Measurements from ENCODE around the gene GPR150.

GPR150 gene

DNA sequence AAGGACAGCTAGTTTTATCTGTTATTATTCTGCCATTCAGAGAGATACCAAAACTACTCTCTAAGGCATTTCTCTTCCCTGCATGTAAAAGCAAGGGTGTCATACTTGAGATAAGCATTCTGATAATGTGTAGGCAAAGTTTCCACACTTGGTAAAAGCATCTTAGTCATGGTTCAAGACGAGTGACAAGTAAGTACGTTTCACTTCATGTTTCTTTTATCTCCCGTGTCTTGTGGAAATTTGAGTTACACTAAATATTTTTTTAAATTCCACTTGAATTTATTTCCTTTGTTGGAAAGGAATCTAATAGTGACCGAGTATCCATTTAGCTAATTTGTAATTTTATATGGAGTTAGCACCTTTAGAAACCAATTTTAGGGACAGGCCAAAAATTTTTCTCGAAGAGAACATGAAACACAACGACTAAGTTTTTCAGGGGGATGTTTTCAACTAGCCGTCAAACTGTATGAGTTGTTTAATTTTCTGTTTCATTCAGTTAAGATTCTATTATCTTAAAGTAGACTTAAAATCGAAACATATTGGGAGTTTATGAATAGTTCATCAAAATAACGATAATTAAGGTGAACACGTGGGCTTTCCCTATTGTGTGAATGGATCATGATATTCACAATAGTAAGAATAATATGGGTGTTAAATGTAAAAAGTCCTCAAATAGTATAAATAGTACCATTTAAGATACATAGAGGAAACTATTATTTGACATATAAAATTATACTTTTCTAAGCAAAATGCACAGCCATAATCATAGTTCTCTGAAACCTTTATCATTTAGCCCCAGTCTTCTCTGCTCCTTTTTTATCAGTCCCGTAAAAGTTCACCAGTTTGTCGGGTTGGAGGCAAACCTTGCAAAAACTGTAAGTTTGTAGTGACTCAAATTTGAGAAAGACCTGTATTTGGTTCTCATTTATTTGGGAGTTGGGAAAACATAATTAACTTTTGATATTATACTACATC lies 28.3 kb downstream of the GPR150 start:
- H3K4me3 ChIP-seq (ENCODE audit: low read length) = no peak overlapping the region
- TF ChIP-seq, protein P1, sequence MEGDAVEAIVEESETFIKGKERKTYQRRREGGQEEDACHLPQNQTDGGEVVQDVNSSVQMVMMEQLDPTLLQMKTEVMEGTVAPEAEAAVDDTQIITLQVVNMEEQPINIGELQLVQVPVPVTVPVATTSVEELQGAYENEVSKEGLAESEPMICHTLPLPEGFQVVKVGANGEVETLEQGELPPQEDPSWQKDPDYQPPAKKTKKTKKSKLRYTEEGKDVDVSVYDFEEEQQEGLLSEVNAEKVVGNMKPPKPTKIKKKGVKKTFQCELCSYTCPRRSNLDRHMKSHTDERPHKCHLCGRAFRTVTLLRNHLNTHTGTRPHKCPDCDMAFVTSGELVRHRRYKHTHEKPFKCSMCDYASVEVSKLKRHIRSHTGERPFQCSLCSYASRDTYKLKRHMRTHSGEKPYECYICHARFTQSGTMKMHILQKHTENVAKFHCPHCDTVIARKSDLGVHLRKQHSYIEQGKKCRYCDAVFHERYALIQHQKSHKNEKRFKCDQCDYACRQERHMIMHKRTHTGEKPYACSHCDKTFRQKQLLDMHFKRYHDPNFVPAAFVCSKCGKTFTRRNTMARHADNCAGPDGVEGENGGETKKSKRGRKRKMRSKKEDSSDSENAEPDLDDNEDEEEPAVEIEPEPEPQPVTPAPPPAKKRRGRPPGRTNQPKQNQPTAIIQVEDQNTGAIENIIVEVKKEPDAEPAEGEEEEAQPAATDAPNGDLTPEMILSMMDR (IDR thresholded peaks at IDR 0.05; ENCODE audit: insufficient read depth, low read depth, low read length, missing control alignments) = no peak
- DNase-seq (ENCODE audit: low read depth) = peak; percentile 9

DNA sequence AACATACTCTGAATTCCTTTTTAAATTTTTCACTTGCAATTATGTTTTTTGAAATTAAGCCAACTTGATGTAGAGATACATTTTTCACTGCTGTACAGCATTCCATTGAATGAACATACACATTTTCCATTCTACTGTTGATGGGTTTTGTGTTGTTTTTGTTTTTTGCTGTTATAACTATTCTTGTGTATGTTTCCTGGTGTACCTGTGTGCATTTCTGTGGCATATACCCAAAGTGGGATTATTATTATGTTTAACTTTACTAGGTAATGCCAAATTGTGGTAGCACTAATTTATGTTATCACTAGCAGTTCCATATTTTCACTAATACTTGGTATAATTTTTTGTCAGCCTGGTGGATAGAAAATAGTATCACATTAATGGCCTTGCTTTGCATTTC lies 29.4 kb downstream of the GPR150 start:
- no peak overlapping the region for H3K4me3 ChIP-seq (ENCODE audit: low read length)
- TF ChIP-seq, protein P1 (IDR thresholded peaks at IDR 0.05; ENCODE audit: insufficient read depth, low read depth, low read length, missing control alignments) = no peak
- DNase-seq (ENCODE audit: low read depth) = no peak

DNA sequence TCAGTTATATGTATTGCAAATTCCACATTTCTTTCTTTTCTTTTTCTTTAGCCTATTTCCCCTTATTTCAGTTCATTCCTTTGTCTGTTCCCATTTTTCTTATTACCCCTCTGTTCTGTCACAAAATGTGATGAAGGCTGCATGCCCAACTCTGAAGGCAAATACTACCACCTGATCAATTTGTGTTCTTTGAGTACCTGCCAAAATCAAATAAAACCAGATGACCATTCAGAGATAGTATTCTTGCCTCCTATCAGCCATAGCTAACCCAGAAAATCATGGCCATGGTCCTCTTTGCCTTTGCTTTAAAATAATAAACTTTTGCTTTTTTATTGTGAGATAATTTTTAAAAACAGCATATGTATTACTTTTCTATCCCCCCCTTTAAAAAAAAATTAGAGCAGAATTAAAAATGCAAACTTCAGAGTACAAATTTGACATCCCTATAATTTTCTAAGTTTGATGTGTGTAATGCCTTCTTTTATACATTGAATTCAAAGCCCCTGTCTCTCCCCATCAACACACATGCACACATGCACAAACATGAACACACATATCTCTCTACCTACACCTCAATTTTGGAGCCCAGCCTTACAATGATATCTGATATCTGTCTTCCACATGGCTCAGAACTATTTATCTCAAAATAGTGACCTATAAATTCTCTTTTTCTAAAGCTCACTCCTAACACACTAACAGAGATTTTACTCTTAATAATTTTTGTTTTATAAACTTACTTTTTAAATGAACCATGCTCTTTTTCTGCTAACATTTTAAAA lies 30.1 kb downstream of the GPR150 start:
- TF ChIP-seq, protein P1 (IDR thresholded peaks at IDR 0.05; ENCODE audit: insufficient read depth, low read depth, low read length, missing control alignments) = no peak

DNA sequence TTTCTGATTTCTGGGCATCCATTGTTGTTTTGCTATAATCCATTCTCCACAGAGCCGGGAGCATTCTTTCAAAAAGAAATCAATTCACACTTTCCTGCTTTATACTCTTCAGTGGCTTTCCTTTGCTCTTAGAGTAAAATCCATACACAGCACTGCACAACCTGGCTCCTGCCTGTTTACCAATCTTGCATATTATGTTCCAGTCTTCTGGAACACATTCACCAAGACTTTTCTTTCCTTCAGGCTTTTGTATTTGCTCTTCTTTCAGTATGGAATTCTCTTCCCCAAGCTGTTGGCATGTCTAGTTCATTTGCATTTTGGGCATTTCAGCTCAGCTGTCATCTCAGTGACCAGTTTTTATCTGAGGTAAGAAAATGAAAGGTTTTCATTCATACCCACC lies 33.0 kb downstream of the GPR150 start:
- DNase-seq (ENCODE audit: low read depth) = no peak
- TF ChIP-seq, protein P1 (IDR thresholded peaks at IDR 0.05; ENCODE audit: insufficient read depth, low read depth, low read length, missing control alignments) = no peak
- H3K4me3 ChIP-seq (ENCODE audit: low read length) = no peak overlapping the region

More for the DNA sequence above, 30.1 kb downstream of the GPR150 start:
- H3K4me3 ChIP-seq (ENCODE audit: low read length) = no peak overlapping the region
- no peak for DNase-seq (ENCODE audit: low read depth)

DNA sequence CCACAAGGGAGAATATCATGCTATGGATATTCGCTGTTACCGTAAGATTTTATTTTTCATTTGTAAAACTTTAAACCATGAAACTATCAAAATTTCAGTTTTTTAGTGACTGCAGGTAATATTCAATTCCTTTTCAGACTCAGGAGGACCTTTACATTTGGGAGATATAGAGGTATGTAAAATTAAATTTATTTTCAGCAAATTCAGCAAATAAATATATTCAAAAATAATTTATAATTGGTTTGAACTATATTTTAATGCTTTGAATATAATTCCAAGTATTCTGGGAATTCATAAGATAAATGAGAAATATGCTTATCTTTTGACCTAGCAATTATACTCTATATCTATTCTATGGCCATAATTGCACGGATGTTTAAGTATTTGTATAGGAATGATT lies 34.3 kb downstream of the GPR150 start:
- no peak for DNase-seq (ENCODE audit: low read depth)
- H3K4me3 ChIP-seq (ENCODE audit: low read length) = no peak overlapping the region
- TF ChIP-seq, protein P1 (IDR thresholded peaks at IDR 0.05; ENCODE audit: insufficient read depth, low read depth, low read length, missing control alignments) = no peak

DNA sequence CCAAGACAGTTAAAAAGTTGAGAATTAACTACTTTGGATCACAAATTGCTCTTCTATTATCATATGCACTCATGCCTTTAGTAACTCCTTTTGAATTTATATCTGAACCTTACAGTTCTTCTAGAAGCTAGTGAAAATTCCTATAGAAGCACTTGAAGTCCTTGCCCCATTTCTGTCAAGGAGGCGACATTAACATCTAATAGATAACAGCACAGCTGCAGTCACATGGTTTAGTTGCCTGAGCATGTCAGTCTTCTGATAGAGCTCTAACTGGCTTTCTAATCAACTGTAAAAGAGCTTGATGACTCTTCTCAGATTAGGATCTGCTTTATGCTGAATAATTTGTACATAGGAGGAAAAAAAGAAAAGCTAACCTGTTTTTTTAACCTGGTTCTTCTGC lies 35.7 kb downstream of the GPR150 start:
- TF ChIP-seq, protein P1 (IDR thresholded peaks at IDR 0.05; ENCODE audit: insufficient read depth, low read depth, low read length, missing control alignments) = no peak
- H3K4me3 ChIP-seq (ENCODE audit: low read length) = no peak overlapping the region
- no peak for DNase-seq (ENCODE audit: low read depth)

Measured in epithelial cell of esophagus (primary cell).